ENCODE data around the gene ZNHIT1. TPM values are rescaled to one million over a fixed set of nuclear protein-coding genes. Genes with fewer than 3 reads are reported as not detected.

Gene ZNHIT1
- polyA plus RNA-seq, 1 experiment: 49.2 TPM

DNA sequence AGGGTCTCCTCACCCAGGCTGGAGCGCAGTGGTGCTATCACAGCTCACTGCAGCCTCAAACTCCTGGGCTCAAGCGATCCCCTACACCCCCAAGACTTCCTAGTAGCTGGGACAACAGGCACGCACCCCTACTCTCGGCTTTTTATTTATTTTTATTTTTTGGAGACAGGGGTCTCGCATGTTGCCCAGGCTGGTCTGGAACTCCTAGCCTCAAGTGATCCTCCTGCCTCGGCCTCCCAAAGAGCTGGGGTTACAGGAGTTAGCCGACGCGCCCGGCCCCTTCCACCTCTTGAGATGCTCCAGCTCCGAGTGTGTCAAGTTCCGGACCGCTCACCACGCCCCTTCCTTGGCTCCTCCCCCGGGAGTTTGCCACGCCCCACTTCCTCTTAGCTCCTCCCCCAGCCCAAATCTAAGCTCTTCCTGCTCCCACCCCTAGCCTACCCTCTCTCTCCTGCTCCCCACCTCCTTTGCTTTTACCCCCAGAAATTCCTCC is 44.2 kb upstream of the ZNHIT1 start:
- Histone ChIP-seq H3K36me3 (ENCODE audit: control insufficient read depth, insufficient read depth, low read length) (no peaks in the 10 kb centered on the region), H3K4me3 (ENCODE audit: low read depth, low read length) (no peak overlapping the region), H3K27me3 (ENCODE audit: control insufficient read depth, insufficient read depth, low read length) (peaks cover 58% of the 10 kb centered on the region)
- no peak for TF ChIP-seq CTCF (IDR thresholded peaks at IDR 0.05; ENCODE audit: insufficient read depth, low read depth, low read length)
- DNase-seq (ENCODE audit: low read depth): no peak
- CTCF ChIA-PET: interaction anchor here (0.8 to 2.7 kb wide), 7 partner anchors 8 to 117 kb away, joined by 3 to 25 read pairs (median 3); partner anchors contain the start of gene VGF
- POLR2A ChIA-PET: interaction anchor here (0.6 kb wide), 1 partner anchor 89 kb away, joined by 3 read pairs; the partner anchor contains the start of gene TRIM56

GRCh38 chr7:101174322-101174854 is 43.6 kb upstream of the ZNHIT1 start:
- peaks cover 64% of the 10 kb centered on the region for H3K27me3 ChIP-seq (ENCODE audit: control insufficient read depth, insufficient read depth, low read length)
- CTCF ChIA-PET: interaction anchor here (0.6 to 2.7 kb wide), 9 partner anchors 18 to 1175 kb away, joined by 3 to 25 read pairs (median 3); no protein-coding TSS in a partner anchor

GRCh38 chr7:101175664-101176063 is 42.3 kb upstream of the ZNHIT1 start:
- DNase-seq (ENCODE audit: low read depth): no peak
- no peak for TF ChIP-seq CTCF (IDR thresholded peaks at IDR 0.05; ENCODE audit: insufficient read depth, low read depth, low read length)
- no peaks in the 10 kb centered on the region for H3K36me3 ChIP-seq (ENCODE audit: control insufficient read depth, insufficient read depth, low read length)
- H3K27me3 ChIP-seq (ENCODE audit: control insufficient read depth, insufficient read depth, low read length): peaks cover 64% of the 10 kb centered on the region
- ChIA-PET CTCF (interaction anchor here (1.1 to 2.9 kb wide), 4 partner anchors 11 to 81 kb away, joined by 3 to 25 read pairs (median 3); no protein-coding TSS in a partner anchor), POLR2A (no interaction called here)
- H3K4me3 ChIP-seq (ENCODE audit: low read depth, low read length): no peak overlapping the region

More at GRCh38 chr7:101174322-101174854, 43.6 kb upstream of the ZNHIT1 start:
- Histone ChIP-seq H3K36me3 (ENCODE audit: control insufficient read depth, insufficient read depth, low read length) (no peaks in the 10 kb centered on the region), H3K4me3 (ENCODE audit: low read depth, low read length) (no peak overlapping the region)
- DNase-seq (ENCODE audit: low read depth): no peak
- TF ChIP-seq CTCF (IDR thresholded peaks at IDR 0.05; ENCODE audit: insufficient read depth, low read depth, low read length): no peak
- POLR2A ChIA-PET: no interaction called here

GRCh38 chr7:101177644-101178043 is 40.3 kb upstream of the ZNHIT1 start:
- no peak for TF ChIP-seq CTCF (IDR thresholded peaks at IDR 0.05; ENCODE audit: insufficient read depth, low read depth, low read length)
- DNase-seq (ENCODE audit: low read depth): no peak
- CTCF ChIA-PET: interaction anchor here (1.1 to 2.9 kb wide), 2 partner anchors 8 to 14 kb away, joined by 3 to 25 read pairs; no protein-coding TSS in a partner anchor
- POLR2A ChIA-PET: no interaction called here
- H3K4me3 ChIP-seq (ENCODE audit: low read depth, low read length): no peak overlapping the region
- H3K36me3 ChIP-seq (ENCODE audit: control insufficient read depth, insufficient read depth, low read length): no peaks in the 10 kb centered on the region
- peaks cover 50% of the 10 kb centered on the region for H3K27me3 ChIP-seq (ENCODE audit: control insufficient read depth, insufficient read depth, low read length)

- TF ChIP-seq CTCF (IDR thresholded peaks at IDR 0.05; ENCODE audit: insufficient read depth, low read depth, low read length): no peak
- Histone ChIP-seq H3K4me3 (ENCODE audit: low read depth, low read length) (no peak overlapping the region), H3K36me3 (ENCODE audit: control insufficient read depth, insufficient read depth, low read length) (no peaks in the 10 kb centered on the region), H3K27me3 (ENCODE audit: control insufficient read depth, insufficient read depth, low read length) (peaks cover 46% of the 10 kb centered on the region)
- ChIA-PET POLR2A (no interaction called here), CTCF (interaction anchor here (0.9 kb wide), 1 partner anchor 14 kb away, joined by 4 read pairs; no protein-coding TSS in a partner anchor)
- no peak for DNase-seq (ENCODE audit: low read depth)
Observed at GRCh38 chr7:101179117-101179516, 38.8 kb upstream of the ZNHIT1 start.
